Measurements from ENCODE around the gene C9orf78. TPM values are rescaled to one million over a fixed set of nuclear protein-coding genes. Genes with fewer than 3 reads are reported as not detected.

Gene C9orf78
- total RNA-seq, 1 donor from 2014 or later, result 34.1 TPM

DNA sequence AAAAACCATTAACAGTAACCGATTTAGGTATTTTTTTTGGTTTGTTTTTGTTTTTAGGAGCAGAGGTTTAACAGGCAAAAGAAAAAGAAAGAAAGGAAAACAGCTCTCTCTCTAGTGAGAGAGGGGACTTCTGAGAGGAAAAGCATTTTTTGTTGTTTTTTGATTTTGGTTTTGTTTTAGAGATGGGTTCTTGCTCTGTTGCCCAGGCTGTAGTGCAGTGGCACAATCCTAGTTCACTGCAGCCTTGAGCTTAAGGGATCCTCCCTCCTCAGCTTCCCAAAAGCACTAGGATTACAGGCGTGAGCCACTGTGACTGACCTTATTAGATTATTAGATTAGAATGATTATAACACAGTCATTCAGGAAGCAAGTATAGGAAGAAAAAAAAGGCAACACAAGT lies 10.3 kb upstream of the C9orf78 start:
- Mint-ChIP-seq H3K4me3 (no peak overlapping the region), H3K9me3 (no peaks in the 10 kb centered on the region), H3K27ac (peak overlapping the region; percentile 65), H3K27me3 (no peaks in the 10 kb centered on the region), H3K4me1 (peaks cover 9% of the 10 kb centered on the region), H3K36me3 (ENCODE audit: low read depth) (peaks cover 9% of the 10 kb centered on the region)
- CTCF ChIA-PET, result no interaction called here
- POLR2A ChIA-PET, result interaction anchor here (0.6 kb wide), 1 partner anchor 202 kb away, joined by 3 read pairs; no protein-coding TSS in a partner anchor
- DNase-seq, result no peak
- TF ChIP-seq, protein P1, sequence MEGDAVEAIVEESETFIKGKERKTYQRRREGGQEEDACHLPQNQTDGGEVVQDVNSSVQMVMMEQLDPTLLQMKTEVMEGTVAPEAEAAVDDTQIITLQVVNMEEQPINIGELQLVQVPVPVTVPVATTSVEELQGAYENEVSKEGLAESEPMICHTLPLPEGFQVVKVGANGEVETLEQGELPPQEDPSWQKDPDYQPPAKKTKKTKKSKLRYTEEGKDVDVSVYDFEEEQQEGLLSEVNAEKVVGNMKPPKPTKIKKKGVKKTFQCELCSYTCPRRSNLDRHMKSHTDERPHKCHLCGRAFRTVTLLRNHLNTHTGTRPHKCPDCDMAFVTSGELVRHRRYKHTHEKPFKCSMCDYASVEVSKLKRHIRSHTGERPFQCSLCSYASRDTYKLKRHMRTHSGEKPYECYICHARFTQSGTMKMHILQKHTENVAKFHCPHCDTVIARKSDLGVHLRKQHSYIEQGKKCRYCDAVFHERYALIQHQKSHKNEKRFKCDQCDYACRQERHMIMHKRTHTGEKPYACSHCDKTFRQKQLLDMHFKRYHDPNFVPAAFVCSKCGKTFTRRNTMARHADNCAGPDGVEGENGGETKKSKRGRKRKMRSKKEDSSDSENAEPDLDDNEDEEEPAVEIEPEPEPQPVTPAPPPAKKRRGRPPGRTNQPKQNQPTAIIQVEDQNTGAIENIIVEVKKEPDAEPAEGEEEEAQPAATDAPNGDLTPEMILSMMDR (IDR thresholded peaks at IDR 0.05), result no peak
- intact Hi-C loops (cut with micrococcal nuclease), result no loop called here
- ATAC-seq (ENCODE audit: low read depth), result no peak

DNA sequence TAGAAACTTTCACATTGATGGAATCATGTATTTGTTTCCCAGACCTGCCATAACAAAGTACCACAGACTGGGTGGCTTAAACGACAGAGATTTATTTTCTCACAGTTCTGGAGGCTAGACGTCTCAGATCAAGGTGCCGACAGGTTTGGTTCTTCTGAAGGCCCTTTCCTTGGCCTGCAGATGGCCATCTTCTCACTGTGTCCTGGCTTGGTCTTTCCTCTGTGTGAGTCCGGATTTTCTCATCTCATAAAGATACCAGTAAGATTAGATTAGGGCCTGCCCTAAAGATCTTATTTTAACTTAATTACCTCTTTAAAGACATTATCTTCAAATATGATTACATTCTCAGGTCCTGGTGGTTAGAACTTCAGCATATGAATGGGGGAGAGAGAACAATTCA lies 6.0 kb upstream of the C9orf78 start:
- H3K27me3 Mint-ChIP-seq, result no peaks in the 10 kb centered on the region
- ChIA-PET CTCF (no interaction called here), POLR2A (no interaction called here)
- H3K9me3 Mint-ChIP-seq, result no peaks in the 10 kb centered on the region
- peaks cover 33% of the 10 kb centered on the region for H3K4me1 Mint-ChIP-seq
- no peak for DNase-seq
- TF ChIP-seq, protein P1 (IDR thresholded peaks at IDR 0.05), result no peak
- no peak overlapping the region for H3K4me3 Mint-ChIP-seq
- peaks cover 2% of the 10 kb centered on the region for H3K36me3 Mint-ChIP-seq (ENCODE audit: low read depth)
- intact Hi-C loops (cut with micrococcal nuclease), result no loop called here
- ATAC-seq (ENCODE audit: low read depth), result no peak
- no peak overlapping the region for H3K27ac Mint-ChIP-seq

DNA sequence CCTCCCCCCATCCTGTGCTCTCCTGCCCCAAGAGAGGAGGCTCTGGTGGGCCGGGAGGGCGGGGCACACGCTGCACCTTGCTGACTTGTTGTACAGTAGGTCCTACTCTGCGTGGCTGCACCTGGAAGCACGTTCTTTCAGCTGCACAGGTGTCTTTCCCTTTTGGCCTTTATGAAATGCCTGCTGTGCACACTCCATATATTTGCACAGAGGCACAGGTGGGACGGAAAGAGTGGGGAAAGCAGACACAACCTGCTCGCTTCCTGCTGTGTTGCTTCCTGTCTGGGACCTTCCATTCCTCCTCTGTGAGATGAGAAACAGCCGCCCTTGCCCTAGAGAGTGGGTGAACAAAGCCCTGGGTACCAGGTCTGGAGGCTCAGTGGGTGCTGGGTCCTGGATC lies 5.0 kb upstream of the C9orf78 start:
- TF ChIP-seq, protein P1 (IDR thresholded peaks at IDR 0.05), result no peak
- H3K4me3 Mint-ChIP-seq, result no peak overlapping the region
- H3K4me1 Mint-ChIP-seq, result peaks cover 32% of the 10 kb centered on the region
- intact Hi-C loops (cut with micrococcal nuclease), result no loop called here
- CTCF ChIA-PET, result no interaction called here
- peaks cover 5% of the 10 kb centered on the region for H3K36me3 Mint-ChIP-seq (ENCODE audit: low read depth)
- POLR2A ChIA-PET, result no interaction called here
- no peak for DNase-seq
- H3K9me3 Mint-ChIP-seq, result no peaks in the 10 kb centered on the region
- no peak for ATAC-seq (ENCODE audit: low read depth)
- no peak overlapping the region for H3K27ac Mint-ChIP-seq
- no peaks in the 10 kb centered on the region for H3K27me3 Mint-ChIP-seq

- no peak for DNase-seq
- Mint-ChIP-seq H3K36me3 (ENCODE audit: low read depth) (peaks cover 8% of the 10 kb centered on the region), H3K4me1 (peaks cover 36% of the 10 kb centered on the region), H3K9me3 (no peaks in the 10 kb centered on the region), H3K27me3 (no peaks in the 10 kb centered on the region), H3K27ac (no peak overlapping the region), H3K4me3 (no peak overlapping the region)
- ATAC-seq (ENCODE audit: low read depth), result no peak
- ChIA-PET CTCF (no interaction called here), POLR2A (interaction anchor here (0.6 kb wide), 1 partner anchor 86 kb away, joined by 8 read pairs; no protein-coding TSS in a partner anchor)
- TF ChIP-seq, protein P1 (IDR thresholded peaks at IDR 0.05), result no peak
- intact Hi-C loops (cut with micrococcal nuclease), result loop anchor here (5.0 kb wide), 1 partner anchor 203 kb away; the partner anchor contains the start of gene FNBP1
Observed at GRCh38 chr9:129839324-129840023, 4.4 kb upstream of the C9orf78 start.

GRCh38 chr9:129838707-129839259 lies 3.7 kb upstream of the C9orf78 start:
- POLR2A ChIA-PET, result interaction anchor here (0.6 kb wide), 2 partner anchors 71 to 87 kb away, joined by 4 to 8 read pairs; no protein-coding TSS in a partner anchor
- no peak for ATAC-seq (ENCODE audit: low read depth)
- H3K27ac Mint-ChIP-seq, result no peak overlapping the region
- H3K4me3 Mint-ChIP-seq, result no peak overlapping the region
- TF ChIP-seq, protein P1 (IDR thresholded peaks at IDR 0.05), result no peak
- no peaks in the 10 kb centered on the region for H3K9me3 Mint-ChIP-seq
- H3K4me1 Mint-ChIP-seq, result peaks cover 43% of the 10 kb centered on the region
- intact Hi-C loops (cut with micrococcal nuclease), result loop anchor here (5.0 kb wide), 1 partner anchor 204 kb away; the partner anchor contains the start of gene FNBP1
- peaks cover 10% of the 10 kb centered on the region for H3K36me3 Mint-ChIP-seq (ENCODE audit: low read depth)
- no peak for DNase-seq
- CTCF ChIA-PET, result no interaction called here
- H3K27me3 Mint-ChIP-seq, result no peaks in the 10 kb centered on the region
